ENCODE data around the gene MDH2. TPM values are rescaled to one million over a fixed set of nuclear protein-coding genes. Genes with fewer than 3 reads are reported as not detected.
"Not testable (repeated sequence)": the region's sequence is repeated elsewhere in the genome, so short reads cannot be mapped to it uniquely, and the experiment has no call there.

The MDH2 gene
- total and polyA plus RNA-seq, 7 donors = 73.1 to 214 (median 90.3) TPM

DNA sequence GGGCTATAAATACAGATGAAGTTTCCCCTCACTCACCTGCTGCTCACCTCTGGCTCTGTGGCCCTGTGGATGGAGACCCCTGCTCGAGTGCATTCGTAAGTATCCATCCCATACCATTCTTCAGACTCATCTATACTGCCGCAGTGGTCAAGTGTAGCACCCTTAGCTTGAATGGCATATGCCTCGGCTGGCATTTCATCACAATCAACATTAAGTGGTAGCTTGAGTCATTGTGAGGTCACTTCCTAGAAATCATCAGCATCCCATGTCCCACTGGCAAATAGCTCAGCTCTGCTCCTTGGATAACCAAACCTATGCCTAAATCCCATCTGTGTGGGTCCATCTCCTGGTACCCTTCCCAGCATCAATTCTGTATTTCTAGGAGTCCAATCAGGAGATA is 38.2 kb downstream of the MDH2 start:
- H3K36me3 ChIP-seq = no peaks in the 10 kb centered on the region
- WGBS, 2 donors = 92 to 93% methylated on average over 4 of the region's 4 CpGs
- DNase-seq = no peak
- H3K4me3 ChIP-seq = no peak overlapping the region
- H3K27me3 ChIP-seq = no peaks in the 10 kb centered on the region
- no peaks in the 10 kb centered on the region for H3K9me3 ChIP-seq
- no peaks in the 10 kb centered on the region for H3K4me1 ChIP-seq
- intact Hi-C loops (cut with DNase I) = no loop called here
- no peak overlapping the region for H3K27ac ChIP-seq
- no peak for TF ChIP-seq CTCF (IDR thresholded peaks at IDR 0.05)
- no peak for TF ChIP-seq EP300 (IDR thresholded peaks at IDR 0.05)
- no peak for TF ChIP-seq POLR2A (IDR thresholded peaks at IDR 0.05)
- no peak for TF ChIP-seq POLR2AphosphoS5 (IDR thresholded peaks at IDR 0.05)

DNA sequence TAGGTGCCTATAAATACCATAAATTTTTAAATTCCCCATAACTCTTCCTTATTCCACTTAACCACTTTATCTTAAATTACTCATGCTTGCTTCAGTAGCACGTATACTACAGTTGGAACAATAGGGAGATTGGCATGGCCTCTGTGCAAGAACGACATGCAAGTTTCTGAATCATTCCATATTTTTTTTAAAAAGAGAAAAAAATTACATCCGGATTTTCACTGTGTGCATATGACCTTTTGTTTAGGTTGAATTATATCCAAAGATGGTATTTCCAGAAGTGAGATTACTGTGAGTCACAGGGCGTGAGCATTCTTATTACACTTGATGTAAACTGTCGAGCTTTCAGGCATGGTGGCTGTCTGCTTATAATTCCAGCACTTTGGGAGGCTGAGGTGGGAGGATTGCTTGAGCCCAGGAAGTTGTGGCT is 39.5 kb downstream of the MDH2 start:
- DNase-seq; H3K4me1 ChIP-seq; H3K27ac ChIP-seq; H3K27me3 ChIP-seq; intact Hi-C loops (cut with DNase I); H3K36me3 ChIP-seq; H3K9me3 ChIP-seq; H3K4me3 ChIP-seq: not testable (repeated sequence)
- WGBS, 2 donors = 11 to 45% methylated on average over 5 of the region's 5 CpGs

- H3K4me1 ChIP-seq = no peaks in the 10 kb centered on the region
- TF ChIP-seq POLR2A (IDR thresholded peaks at IDR 0.05) (no peak), CTCF (IDR thresholded peaks at IDR 0.05) (no peak), EP300 (IDR thresholded peaks at IDR 0.05) (no peak)
- 77 to 88% methylated on average over 10 of the region's 10 CpGs for WGBS, 2 donors
- no peak overlapping the region for H3K4me3 ChIP-seq
- no peak for DNase-seq
- no peaks in the 10 kb centered on the region for H3K9me3 ChIP-seq
- H3K36me3 ChIP-seq = no peaks in the 10 kb centered on the region
- intact Hi-C loops (cut with DNase I) = no loop called here
- no peak overlapping the region for H3K27ac ChIP-seq
- no peaks in the 10 kb centered on the region for H3K27me3 ChIP-seq
Observed at GRCh38 chr7:76089865-76090475, 42.1 kb downstream of the MDH2 start.

- Histone ChIP-seq H3K9me3 (no peaks in the 10 kb centered on the region), H3K27ac (no peak overlapping the region), H3K4me1 (no peaks in the 10 kb centered on the region), H3K36me3 (no peaks in the 10 kb centered on the region), H3K27me3 (no peaks in the 10 kb centered on the region), H3K4me3 (no peak overlapping the region)
- no peak for DNase-seq
- WGBS, 2 donors = 89 to 91% methylated on average over 5 of the region's 5 CpGs
- intact Hi-C loops (cut with DNase I) = no loop called here
- TF ChIP-seq POLR2AphosphoS5 (IDR thresholded peaks at IDR 0.05) (no peak), CTCF (IDR thresholded peaks at IDR 0.05) (no peak), POLR2A (IDR thresholded peaks at IDR 0.05) (no peak), EP300 (IDR thresholded peaks at IDR 0.05) (no peak)
Observed at GRCh38 chr7:76091506-76091905, 43.6 kb downstream of the MDH2 start.

GRCh38 chr7:76093531-76093930 is 45.6 kb downstream of the MDH2 start:
- H3K4me3 ChIP-seq; intact Hi-C loops (cut with DNase I); H3K27me3 ChIP-seq; H3K9me3 ChIP-seq; DNase-seq; H3K27ac ChIP-seq; H3K36me3 ChIP-seq; H3K4me1 ChIP-seq: not testable (repeated sequence)
- WGBS, 2 donors = 89 to 91% methylated on average over 5 of the region's 5 CpGs

DNA sequence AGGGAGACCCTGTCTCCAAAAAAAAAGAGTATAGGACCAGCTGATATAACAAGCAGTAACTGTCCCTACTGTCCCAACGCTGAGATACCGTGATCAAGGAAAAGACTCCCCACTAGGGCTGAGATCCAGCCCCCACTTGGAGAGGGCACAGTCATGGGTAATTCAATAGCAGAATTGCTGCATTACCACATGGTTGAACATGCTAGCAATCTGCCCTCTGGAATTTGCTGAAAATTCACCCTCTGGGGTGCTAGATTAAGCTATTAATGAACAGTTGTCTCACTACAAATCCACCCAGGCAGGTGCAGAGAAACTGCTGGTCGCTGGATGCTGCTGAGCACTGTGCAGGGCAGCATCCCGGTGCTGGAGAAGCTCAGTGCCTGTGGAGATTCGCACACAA is 46.4 kb downstream of the MDH2 start:
- intact Hi-C loops (cut with DNase I); H3K27me3 ChIP-seq; H3K4me1 ChIP-seq; DNase-seq; H3K9me3 ChIP-seq; H3K27ac ChIP-seq; H3K4me3 ChIP-seq; H3K36me3 ChIP-seq: not testable (repeated sequence)
- WGBS, 2 donors = 93 to 95% methylated on average over 5 of the region's 5 CpGs
